ENCODE data around the gene KATNB1. TPM values are rescaled to one million over a fixed set of nuclear protein-coding genes. Genes with fewer than 3 reads are reported as not detected.

The KATNB1 gene
- total RNA-seq, 2 experiments from 2014 or later: 37.4 to 43.5 TPM

DNA sequence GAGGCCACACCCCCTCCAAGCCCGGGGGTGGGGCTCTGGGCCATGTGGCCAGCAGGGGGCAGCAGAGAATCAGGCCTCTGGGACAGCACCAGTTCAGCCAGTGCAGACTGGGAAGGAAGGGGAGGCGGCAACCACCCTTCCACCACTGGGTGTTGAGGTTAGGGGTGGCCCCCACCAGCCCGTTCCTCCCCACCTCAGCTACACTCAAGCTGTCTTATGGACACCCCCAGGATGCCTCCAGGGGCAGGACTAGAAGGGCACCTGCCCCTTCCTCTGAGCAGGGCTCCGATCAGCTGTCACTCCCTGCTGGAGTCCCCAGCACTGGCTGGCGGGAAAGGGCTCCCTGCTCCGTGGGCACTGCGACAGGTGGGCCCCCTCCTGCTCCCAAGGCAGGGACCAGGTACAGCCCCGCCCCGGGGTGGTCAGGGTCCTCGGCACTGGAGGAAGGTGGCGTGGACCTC lies 21.8 kb downstream of the KATNB1 start:
- no peak overlapping the region for H3K4me2 ChIP-seq (ENCODE audit: low read length)
- no peak overlapping the region for H3K4me3 ChIP-seq (ENCODE audit: low read depth, low read length, poor library complexity, severe bottlenecking)
- POLR2A ChIA-PET: no interaction called here
- H3K9me3 ChIP-seq (ENCODE audit: low read length): no peaks in the 10 kb centered on the region
- H3K27ac ChIP-seq (ENCODE audit: low read depth, low read length, poor library complexity, severe bottlenecking): no peak overlapping the region
- intact Hi-C loops (cut with micrococcal nuclease; ENCODE audit: unreplicated experiment): loop anchor here (5.0 kb wide), 1 partner anchor 245 kb away; the partner anchor contains the start of genes USB1 and ZNF319
- H3K9me2 ChIP-seq (ENCODE audit: insufficient read depth, low read length): no peaks in the 10 kb centered on the region
- H3K79me2 ChIP-seq (ENCODE audit: insufficient read depth, low read depth, low read length): no peaks in the 10 kb centered on the region
- no peaks in the 10 kb centered on the region for H4K20me1 ChIP-seq (ENCODE audit: insufficient read depth, low read length)
- BruUV-seq (replicated peaks): no TSS peak
- no peak overlapping the region for H2AFZ ChIP-seq (ENCODE audit: low read length)
- H3K36me3 ChIP-seq (ENCODE audit: insufficient read depth, low read length): peaks cover 8% of the 10 kb centered on the region; the same call in 1 of the 2 replicates
- CTCF ChIA-PET (ENCODE audit: unreplicated experiment): no interaction called here
- DNase-seq (ENCODE audit: low spot score): peak; percentile 78
- TF ChIP-seq EZH2phosphoT487 (IDR thresholded peaks at IDR 0.05; ENCODE audit: borderline replicate concordance, low read depth, low read length): no peak
- TF ChIP-seq, protein P1, sequence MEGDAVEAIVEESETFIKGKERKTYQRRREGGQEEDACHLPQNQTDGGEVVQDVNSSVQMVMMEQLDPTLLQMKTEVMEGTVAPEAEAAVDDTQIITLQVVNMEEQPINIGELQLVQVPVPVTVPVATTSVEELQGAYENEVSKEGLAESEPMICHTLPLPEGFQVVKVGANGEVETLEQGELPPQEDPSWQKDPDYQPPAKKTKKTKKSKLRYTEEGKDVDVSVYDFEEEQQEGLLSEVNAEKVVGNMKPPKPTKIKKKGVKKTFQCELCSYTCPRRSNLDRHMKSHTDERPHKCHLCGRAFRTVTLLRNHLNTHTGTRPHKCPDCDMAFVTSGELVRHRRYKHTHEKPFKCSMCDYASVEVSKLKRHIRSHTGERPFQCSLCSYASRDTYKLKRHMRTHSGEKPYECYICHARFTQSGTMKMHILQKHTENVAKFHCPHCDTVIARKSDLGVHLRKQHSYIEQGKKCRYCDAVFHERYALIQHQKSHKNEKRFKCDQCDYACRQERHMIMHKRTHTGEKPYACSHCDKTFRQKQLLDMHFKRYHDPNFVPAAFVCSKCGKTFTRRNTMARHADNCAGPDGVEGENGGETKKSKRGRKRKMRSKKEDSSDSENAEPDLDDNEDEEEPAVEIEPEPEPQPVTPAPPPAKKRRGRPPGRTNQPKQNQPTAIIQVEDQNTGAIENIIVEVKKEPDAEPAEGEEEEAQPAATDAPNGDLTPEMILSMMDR (conservative IDR thresholded peaks at IDR 0.05; ENCODE audit: low read length): peak; percentile 93
- H3K4me1 ChIP-seq (ENCODE audit: insufficient read depth, low read length, poor library complexity, severe bottlenecking): no peaks in the 10 kb centered on the region

DNA sequence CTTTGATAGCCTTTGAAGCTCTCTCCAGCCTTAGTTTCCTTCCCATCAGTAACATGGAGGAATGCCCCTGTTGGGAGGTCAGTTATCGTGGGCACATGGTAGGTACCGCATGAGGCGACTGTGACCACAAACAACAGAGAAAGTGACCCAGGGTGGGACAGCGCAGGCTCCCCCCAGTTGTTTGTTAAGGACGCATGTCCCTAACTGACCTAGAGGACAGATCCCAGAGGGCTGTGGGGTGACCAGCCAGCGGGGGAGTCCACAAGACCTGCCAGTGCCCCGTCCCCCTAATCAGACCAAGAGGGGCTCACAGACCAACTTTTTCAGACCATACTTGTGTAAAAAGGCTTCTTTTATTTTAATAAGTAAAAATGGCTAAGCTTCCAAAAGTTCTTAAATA lies 22.3 kb downstream of the KATNB1 start:
- Histone ChIP-seq H3K36me3 (ENCODE audit: insufficient read depth, low read length) (peaks cover 8% of the 10 kb centered on the region; the same call in 1 of the 2 replicates), H3K79me2 (ENCODE audit: insufficient read depth, low read depth, low read length) (no peaks in the 10 kb centered on the region), H3K4me3 (ENCODE audit: low read depth, low read length, poor library complexity, severe bottlenecking) (no peak overlapping the region), H3K9me2 (ENCODE audit: insufficient read depth, low read length) (no peaks in the 10 kb centered on the region), H3K4me1 (ENCODE audit: insufficient read depth, low read length, poor library complexity, severe bottlenecking) (no peaks in the 10 kb centered on the region), H2AFZ (ENCODE audit: low read length) (no peak overlapping the region), H4K20me1 (ENCODE audit: insufficient read depth, low read length) (no peaks in the 10 kb centered on the region), H3K9me3 (ENCODE audit: low read length) (no peaks in the 10 kb centered on the region), H3K27ac (ENCODE audit: low read depth, low read length, poor library complexity, severe bottlenecking) (no peak overlapping the region), H3K4me2 (ENCODE audit: low read length) (no peak overlapping the region)
- no peak for DNase-seq (ENCODE audit: low spot score)
- ChIA-PET POLR2A (no interaction called here), CTCF (ENCODE audit: unreplicated experiment) (no interaction called here)
- intact Hi-C loops (cut with micrococcal nuclease; ENCODE audit: unreplicated experiment): loop anchor here (5.0 kb wide), 1 partner anchor 244 kb away; the partner anchor contains the start of genes USB1 and ZNF319
- BruUV-seq (replicated peaks): no TSS peak
- TF ChIP-seq EZH2phosphoT487 (IDR thresholded peaks at IDR 0.05; ENCODE audit: borderline replicate concordance, low read depth, low read length): no peak
- TF ChIP-seq, protein P1 (conservative IDR thresholded peaks at IDR 0.05; ENCODE audit: low read length): no peak

DNA sequence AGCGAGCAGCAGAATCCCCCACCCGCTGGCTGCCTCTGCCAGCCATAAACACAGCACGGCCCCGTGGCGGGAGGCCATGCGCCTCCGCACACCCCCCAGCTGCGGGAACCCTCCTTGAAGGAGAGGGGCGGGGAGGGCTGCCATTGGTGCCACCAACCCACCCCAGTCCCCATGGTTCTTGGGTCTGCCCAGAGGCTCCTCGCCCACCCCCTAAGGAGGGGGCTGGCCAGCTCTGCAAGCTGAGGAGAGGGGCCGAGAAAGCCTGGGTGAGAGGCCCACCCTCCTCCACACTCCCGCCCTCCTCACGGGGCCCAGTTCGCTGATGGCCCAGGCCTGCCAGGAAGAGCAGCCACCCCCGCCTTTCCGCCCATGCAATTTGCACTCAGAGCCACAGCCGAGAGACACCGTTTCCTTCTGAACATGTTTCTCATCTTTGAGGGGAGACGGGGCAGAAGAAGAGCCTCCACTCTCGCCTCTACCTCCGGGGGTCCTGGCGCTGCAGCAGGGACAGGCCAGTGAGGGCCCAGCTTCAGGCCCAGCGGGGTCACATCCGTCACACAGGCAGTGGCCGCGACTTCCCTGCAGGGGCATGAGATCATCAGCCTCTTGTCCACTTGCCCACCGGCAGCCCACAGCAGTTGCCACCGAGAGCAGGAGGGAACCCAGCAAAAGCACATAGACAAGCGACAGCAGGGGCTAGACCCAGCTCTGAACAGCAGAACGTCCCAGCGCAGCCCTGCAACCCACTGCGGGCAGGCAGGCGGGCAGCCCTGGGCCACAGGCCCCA lies 23.0 kb downstream of the KATNB1 start:
- Histone ChIP-seq H3K27ac (ENCODE audit: low read depth, low read length, poor library complexity, severe bottlenecking) (no peak overlapping the region), H3K79me2 (ENCODE audit: insufficient read depth, low read depth, low read length) (no peaks in the 10 kb centered on the region), H3K4me1 (ENCODE audit: insufficient read depth, low read length, poor library complexity, severe bottlenecking) (no peaks in the 10 kb centered on the region), H3K4me3 (ENCODE audit: low read depth, low read length, poor library complexity, severe bottlenecking) (no peak overlapping the region), H4K20me1 (ENCODE audit: insufficient read depth, low read length) (no peaks in the 10 kb centered on the region), H2AFZ (ENCODE audit: low read length) (no peak overlapping the region), H3K9me2 (ENCODE audit: insufficient read depth, low read length) (no peaks in the 10 kb centered on the region), H3K9me3 (ENCODE audit: low read length) (no peaks in the 10 kb centered on the region), H3K4me2 (ENCODE audit: low read length) (no peak overlapping the region), H3K36me3 (ENCODE audit: insufficient read depth, low read length) (peaks cover 8% of the 10 kb centered on the region; the same call in 1 of the 2 replicates)
- no peak for TF ChIP-seq EZH2phosphoT487 (IDR thresholded peaks at IDR 0.05; ENCODE audit: borderline replicate concordance, low read depth, low read length)
- TF ChIP-seq, protein P1 (conservative IDR thresholded peaks at IDR 0.05; ENCODE audit: low read length): no peak
- ChIA-PET POLR2A (no interaction called here), CTCF (ENCODE audit: unreplicated experiment) (no interaction called here)
- intact Hi-C loops (cut with micrococcal nuclease; ENCODE audit: unreplicated experiment): loop anchor here (5.0 kb wide), 1 partner anchor 244 kb away; the partner anchor contains the start of genes USB1 and ZNF319
- BruUV-seq (replicated peaks): no TSS peak
- no peak for DNase-seq (ENCODE audit: low spot score)

Measured in OCI-LY7 (cell line).